DOHH2 (cell line): ENCODE measurements around the gene HNRNPA1.
"Not testable (repeated sequence)": the region's sequence is repeated elsewhere in the genome, so short reads cannot be mapped to it uniquely, and the experiment has no call there.

ENCODE experiments used
- CTCF ChIP-seq: fragments of 200-600 bp; sonication (generic); IDR thresholded peaks from one replicate; pipeline ENCODE4 v1.5.1; 2014; ENCODE audit warnings: antibody characterized with exemption, mild to moderate bottlenecking, low read depth, low read length; ENCODE audit not compliant: poor library complexity, severe bottlenecking
- EZH2phosphoT487 ChIP-seq: fragments of 200-600 bp; sonication (generic); IDR thresholded peaks from 2 replicates; pipeline ENCODE4 v1.6.1; 2017; ENCODE audit warnings: borderline replicate concordance, mild to moderate bottlenecking, antibody characterized with exemption, low read length, moderate library complexity, mixed read lengths

- TF ChIP-seq CTCF, EZH2phosphoT487: not testable (repeated sequence)
Measured at GRCh38 chr12:54312309-54312708, 31.8 kb downstream of the HNRNPA1 start.
